GM12874 (cell line): ENCODE results near the gene NPHS2.

Source experiments
- TF ChIP-seq, protein P1 (sequence below): IDR thresholded peaks from 2 replicates; pipeline ENCODE4 v1.5.1; 2011; ENCODE audit warnings: low read depth, mild to moderate bottlenecking, control low read depth, low read length, moderate library complexity; ENCODE audit not compliant: insufficient read depth

NPHS2 gene

GRCh38 chr1:179558078-179558477 is 17.7 kb downstream of the NPHS2 start:
- TF ChIP-seq, protein P1, sequence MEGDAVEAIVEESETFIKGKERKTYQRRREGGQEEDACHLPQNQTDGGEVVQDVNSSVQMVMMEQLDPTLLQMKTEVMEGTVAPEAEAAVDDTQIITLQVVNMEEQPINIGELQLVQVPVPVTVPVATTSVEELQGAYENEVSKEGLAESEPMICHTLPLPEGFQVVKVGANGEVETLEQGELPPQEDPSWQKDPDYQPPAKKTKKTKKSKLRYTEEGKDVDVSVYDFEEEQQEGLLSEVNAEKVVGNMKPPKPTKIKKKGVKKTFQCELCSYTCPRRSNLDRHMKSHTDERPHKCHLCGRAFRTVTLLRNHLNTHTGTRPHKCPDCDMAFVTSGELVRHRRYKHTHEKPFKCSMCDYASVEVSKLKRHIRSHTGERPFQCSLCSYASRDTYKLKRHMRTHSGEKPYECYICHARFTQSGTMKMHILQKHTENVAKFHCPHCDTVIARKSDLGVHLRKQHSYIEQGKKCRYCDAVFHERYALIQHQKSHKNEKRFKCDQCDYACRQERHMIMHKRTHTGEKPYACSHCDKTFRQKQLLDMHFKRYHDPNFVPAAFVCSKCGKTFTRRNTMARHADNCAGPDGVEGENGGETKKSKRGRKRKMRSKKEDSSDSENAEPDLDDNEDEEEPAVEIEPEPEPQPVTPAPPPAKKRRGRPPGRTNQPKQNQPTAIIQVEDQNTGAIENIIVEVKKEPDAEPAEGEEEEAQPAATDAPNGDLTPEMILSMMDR = no peak

- TF ChIP-seq, protein P1 = no peak
These were observed 21.3 kb downstream of the NPHS2 start for GRCh38 chr1:179554427-179554826.

GRCh38 chr1:179550746-179551682 is 24.7 kb downstream of the NPHS2 start:
- TF ChIP-seq, protein P1 = no peak

GRCh38 chr1:179549368-179549700 is 26.4 kb downstream of the NPHS2 start:
- TF ChIP-seq, protein P1 = no peak

GRCh38 chr1:179548666-179549367 is 26.9 kb downstream of the NPHS2 start:
- TF ChIP-seq, protein P1 = no peak

- TF ChIP-seq, protein P1 = no peak
These were observed 28.7 kb downstream of the NPHS2 start for GRCh38 chr1:179547021-179547535.

DNA sequence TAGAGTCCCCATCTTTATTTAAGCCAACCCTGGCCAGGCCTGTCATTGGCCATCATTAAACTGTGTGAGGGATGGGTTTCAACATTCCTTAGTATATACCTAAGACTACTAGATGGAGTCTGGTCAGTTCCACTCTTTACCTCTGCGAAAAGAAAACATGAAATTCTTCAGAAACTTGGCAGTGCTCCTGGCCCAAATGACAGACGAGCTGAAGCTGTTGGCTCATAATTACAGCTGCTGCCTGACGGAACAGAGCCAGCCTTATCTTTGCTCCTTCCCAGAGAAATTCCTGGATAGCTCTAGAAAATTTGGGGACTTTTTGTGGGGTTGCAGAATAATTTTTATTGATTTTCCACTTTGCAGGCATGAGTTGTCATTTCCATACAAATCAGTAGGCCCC is 30.4 kb downstream of the NPHS2 start:
- TF ChIP-seq, protein P1 = no peak
